Measurements from ENCODE around the gene TNFRSF4.

Gene TNFRSF4

DNA sequence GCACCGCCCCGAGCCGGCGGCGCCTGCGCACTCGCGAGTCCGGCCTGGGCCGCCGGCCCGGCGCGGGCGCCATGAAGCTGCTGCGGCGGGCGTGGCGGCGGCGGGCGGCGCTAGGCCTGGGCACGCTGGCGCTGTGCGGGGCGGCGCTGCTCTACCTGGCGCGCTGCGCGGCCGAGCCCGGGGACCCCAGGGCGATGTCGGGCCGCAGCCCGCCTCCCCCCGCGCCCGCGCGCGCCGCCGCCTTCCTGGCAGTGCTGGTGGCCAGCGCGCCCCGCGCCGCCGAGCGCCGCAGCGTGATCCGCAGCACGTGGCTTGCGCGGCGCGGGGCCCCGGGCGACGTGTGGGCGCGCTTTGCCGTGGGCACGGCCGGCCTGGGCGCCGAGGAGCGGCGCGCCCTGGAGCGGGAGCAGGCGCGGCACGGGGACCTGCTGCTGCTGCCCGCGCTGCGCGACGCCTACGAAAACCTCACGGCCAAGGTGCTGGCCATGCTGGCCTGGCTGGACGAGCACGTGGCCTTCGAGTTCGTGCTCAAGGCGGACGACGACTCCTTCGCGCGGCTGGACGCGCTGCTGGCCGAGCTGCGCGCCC lies 18.3 kb upstream of the TNFRSF4 start, which contains the start of gene B3GALT6:
TSS of gene B3GALT6 (plus strand) at position 30 of the 588 bp plus-strand sequence. CDS start at position 72, 42 bp downstream.
- H3K9me3 ChIP-seq (ENCODE audit: control insufficient read depth, insufficient read depth, low read length) = no peaks in the 10 kb centered on the region
- H3K4me1 ChIP-seq (ENCODE audit: insufficient read depth, low read length) = peaks cover 4% of the 10 kb centered on the region; the same call in 1 of the 2 replicates
- H3K36me3 ChIP-seq (ENCODE audit: insufficient read depth, low read length) = no peaks in the 10 kb centered on the region
- peak within 1 kb of the TSS; percentile 91 for H3K9ac ChIP-seq (ENCODE audit: low read depth, low read length)

GRCh38 chr1:1231400-1232207 lies 17.7 kb upstream of the TNFRSF4 start, which contains the start of gene SDF4:
TSS of gene SDF4 (minus strand) at chr1:1232001. CDS start at chr1:1228772, 3,229 bp downstream.
- H3K4me1 ChIP-seq (ENCODE audit: insufficient read depth, low read length) = no peaks in the 10 kb centered on the region
- no peaks in the 10 kb centered on the region for H3K36me3 ChIP-seq (ENCODE audit: insufficient read depth, low read length)
- H3K9me3 ChIP-seq (ENCODE audit: control insufficient read depth, insufficient read depth, low read length) = no peaks in the 10 kb centered on the region
- H3K9ac ChIP-seq (ENCODE audit: low read depth, low read length) = peak within 1 kb of the TSS; percentile 91

DNA sequence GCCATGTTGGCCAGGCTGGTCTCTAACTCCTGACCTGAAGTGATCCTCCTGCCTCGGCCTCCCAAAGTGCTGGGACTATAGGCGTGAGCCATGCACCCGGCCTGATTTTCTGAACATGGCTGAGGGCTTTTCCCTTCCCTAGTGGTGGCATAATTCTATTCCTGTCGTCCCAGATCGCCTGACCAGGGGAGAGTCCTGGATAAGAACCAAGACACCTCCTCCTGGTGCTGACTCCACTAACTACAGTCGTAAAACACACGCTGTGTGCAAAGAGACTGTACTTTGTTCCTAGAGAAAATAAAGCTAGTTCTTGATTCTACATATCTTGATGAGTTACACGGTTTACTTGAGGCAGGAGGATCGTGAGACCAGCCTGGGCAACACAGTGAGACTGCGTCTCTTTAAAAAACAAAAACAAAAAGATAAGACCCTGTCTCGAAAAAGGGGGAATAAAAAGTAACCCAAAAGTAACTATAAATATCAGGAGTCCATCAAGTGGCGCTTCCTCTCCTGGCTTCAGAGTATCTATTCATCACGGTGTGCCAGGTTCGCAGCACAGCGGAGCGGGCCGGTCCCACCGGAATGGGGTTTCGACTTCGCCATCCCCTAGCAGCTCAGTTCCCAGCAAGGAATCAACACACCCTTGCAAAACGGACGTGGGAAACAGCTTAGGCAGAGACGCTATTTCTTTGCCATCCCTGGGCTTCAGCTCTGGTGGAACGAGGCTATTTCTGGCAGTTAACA lies 16.9 kb upstream of the TNFRSF4 start:
- H3K9ac ChIP-seq (ENCODE audit: low read depth, low read length) = peak overlapping the region; percentile 91
- H3K36me3 ChIP-seq (ENCODE audit: insufficient read depth, low read length) = no peaks in the 10 kb centered on the region
- no peaks in the 10 kb centered on the region for H3K4me1 ChIP-seq (ENCODE audit: insufficient read depth, low read length)
- H3K9me3 ChIP-seq (ENCODE audit: control insufficient read depth, insufficient read depth, low read length) = no peaks in the 10 kb centered on the region

DNA sequence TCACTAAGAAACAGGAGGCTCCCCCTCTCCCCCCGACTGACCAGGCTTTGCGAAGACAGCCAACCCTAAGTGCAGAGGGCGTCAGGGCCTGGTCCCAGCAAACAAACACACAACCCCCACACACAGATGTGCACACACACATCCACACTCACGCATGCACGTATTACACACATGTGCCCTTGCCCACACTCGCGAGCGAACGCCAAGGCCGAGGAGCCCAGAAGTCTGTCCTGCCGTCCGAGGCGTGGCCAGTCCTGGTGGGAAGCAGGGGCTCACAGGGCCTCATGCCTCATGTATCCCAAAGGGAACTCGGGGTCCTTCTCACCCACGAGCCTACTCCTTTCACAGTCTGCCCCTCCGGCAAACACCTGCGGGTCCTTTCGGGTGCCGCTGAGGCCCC lies 15.8 kb upstream of the TNFRSF4 start:
- H3K36me3 ChIP-seq (ENCODE audit: insufficient read depth, low read length) = no peaks in the 10 kb centered on the region
- H3K9me3 ChIP-seq (ENCODE audit: control insufficient read depth, insufficient read depth, low read length) = no peaks in the 10 kb centered on the region
- H3K9ac ChIP-seq (ENCODE audit: low read depth, low read length) = no peak overlapping the region
- no peaks in the 10 kb centered on the region for H3K4me1 ChIP-seq (ENCODE audit: insufficient read depth, low read length)

DNA sequence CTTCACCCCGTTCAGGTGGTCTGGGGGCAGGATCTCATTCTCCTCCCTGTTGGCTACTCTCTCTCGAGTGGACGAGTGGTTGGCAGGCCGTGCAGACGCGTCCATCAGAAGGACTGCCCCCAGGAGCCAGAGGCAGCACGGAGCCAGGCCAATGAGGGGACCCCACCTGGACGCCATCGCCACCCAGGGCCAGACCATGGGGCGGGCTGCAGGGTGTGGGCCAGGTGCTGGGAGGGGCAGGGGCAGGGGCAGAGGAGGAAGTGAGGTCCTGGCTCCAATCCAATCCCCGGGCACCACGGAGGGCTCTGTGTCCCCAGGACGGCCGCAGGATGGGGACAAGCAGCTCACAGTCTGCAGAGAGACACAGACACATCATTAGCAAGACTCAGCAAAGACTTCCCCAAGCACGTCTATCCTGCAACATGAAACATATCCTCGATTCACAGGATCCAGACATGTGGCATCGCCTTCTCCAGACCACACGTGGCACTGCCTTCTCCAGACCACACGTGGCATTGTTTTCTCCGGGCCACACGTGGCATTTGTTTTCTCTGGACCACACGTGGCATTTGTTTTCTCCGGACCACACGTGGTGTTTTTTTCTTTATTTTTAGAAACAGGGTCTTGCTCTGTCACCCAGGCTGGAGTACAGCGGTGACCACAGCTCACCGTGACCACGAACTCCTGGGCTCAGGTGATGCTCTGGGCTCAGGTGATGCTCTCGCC lies 14.8 kb upstream of the TNFRSF4 start:
- Histone ChIP-seq H3K9me3 (ENCODE audit: control insufficient read depth, insufficient read depth, low read length) (no peaks in the 10 kb centered on the region), H3K9ac (ENCODE audit: low read depth, low read length) (no peak overlapping the region), H3K36me3 (ENCODE audit: insufficient read depth, low read length) (no peaks in the 10 kb centered on the region), H3K4me1 (ENCODE audit: insufficient read depth, low read length) (no peaks in the 10 kb centered on the region)

GRCh38 chr1:1228187-1228586 lies 14.2 kb upstream of the TNFRSF4 start:
- Histone ChIP-seq H3K9ac (ENCODE audit: low read depth, low read length) (no peak overlapping the region), H3K9me3 (ENCODE audit: control insufficient read depth, insufficient read depth, low read length) (no peaks in the 10 kb centered on the region), H3K36me3 (ENCODE audit: insufficient read depth, low read length) (no peaks in the 10 kb centered on the region), H3K4me1 (ENCODE audit: insufficient read depth, low read length) (no peaks in the 10 kb centered on the region)

DNA sequence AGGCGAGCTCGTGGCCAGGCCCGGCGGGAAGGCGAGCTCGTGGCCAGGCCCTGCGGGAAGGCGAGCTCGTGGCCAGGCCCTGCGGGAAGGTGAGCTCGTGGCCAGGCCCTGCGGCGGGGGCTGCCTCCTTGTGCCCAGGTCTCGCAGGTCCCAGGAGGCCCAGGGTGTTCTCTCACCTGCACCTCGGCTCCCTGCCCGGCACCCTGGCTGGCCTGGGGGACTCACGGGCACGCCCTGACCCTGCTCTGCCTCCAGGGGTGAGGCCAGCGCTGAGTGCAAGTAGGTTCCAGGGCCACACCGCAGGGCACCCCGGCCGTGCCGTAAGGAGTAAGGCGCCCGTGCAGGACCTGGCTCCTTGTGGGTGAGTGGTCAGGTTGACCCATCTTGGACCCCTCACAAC lies 13.4 kb upstream of the TNFRSF4 start:
- Histone ChIP-seq H3K4me1 (ENCODE audit: insufficient read depth, low read length) (no peaks in the 10 kb centered on the region), H3K9ac (ENCODE audit: low read depth, low read length) (no peak overlapping the region), H3K36me3 (ENCODE audit: insufficient read depth, low read length) (peaks cover 4% of the 10 kb centered on the region; the same call in 1 of the 2 replicates), H3K9me3 (ENCODE audit: control insufficient read depth, insufficient read depth, low read length) (no peaks in the 10 kb centered on the region)

- H3K9me3 ChIP-seq (ENCODE audit: control insufficient read depth, insufficient read depth, low read length) = no peaks in the 10 kb centered on the region
- no peaks in the 10 kb centered on the region for H3K4me1 ChIP-seq (ENCODE audit: insufficient read depth, low read length)
- H3K9ac ChIP-seq (ENCODE audit: low read depth, low read length) = no peak overlapping the region
- peaks cover 6% of the 10 kb centered on the region; the same call in 1 of the 2 replicates for H3K36me3 ChIP-seq (ENCODE audit: insufficient read depth, low read length)
These were observed 12.8 kb upstream of the TNFRSF4 start for GRCh38 chr1:1226566-1227362.

- Histone ChIP-seq H3K4me1 (ENCODE audit: insufficient read depth, low read length) (no peaks in the 10 kb centered on the region), H3K9me3 (ENCODE audit: control insufficient read depth, insufficient read depth, low read length) (no peaks in the 10 kb centered on the region), H3K36me3 (ENCODE audit: insufficient read depth, low read length) (peaks cover 6% of the 10 kb centered on the region; the same call in 1 of the 2 replicates), H3K9ac (ENCODE audit: low read depth, low read length) (no peak overlapping the region)
These were observed 12.0 kb upstream of the TNFRSF4 start for GRCh38 chr1:1225913-1226312.

DNA sequence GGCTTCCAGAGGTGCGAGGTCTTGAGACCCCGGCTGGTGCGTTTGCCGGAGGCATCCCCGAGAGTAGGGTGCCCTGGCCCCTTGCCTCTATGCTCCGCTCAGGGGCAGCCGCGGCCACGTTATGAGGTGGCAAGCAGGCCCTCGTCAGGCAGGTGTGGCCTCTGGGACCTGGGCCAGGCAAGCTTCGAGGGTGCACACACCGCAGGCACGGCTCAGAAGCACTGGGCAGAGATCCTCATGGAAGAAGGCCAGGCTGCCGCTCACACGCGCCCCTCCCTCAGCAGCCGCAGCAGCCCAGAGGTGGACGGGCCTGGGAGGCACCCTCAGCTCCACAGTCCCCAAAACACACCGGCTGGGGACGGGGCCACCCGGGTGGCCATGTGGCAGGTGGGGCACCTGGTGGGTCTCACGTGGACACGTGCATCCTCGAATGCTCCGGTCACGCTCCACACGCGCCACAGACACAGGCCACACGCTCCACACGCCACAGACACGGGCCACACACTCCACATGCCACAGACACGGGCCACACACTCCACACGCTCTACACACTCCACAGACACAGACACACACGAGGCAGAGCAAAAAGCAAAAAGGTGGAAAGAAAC lies 11.4 kb upstream of the TNFRSF4 start:
- Histone ChIP-seq H3K4me1 (ENCODE audit: insufficient read depth, low read length) (no peaks in the 10 kb centered on the region), H3K9ac (ENCODE audit: low read depth, low read length) (no peak overlapping the region), H3K9me3 (ENCODE audit: control insufficient read depth, insufficient read depth, low read length) (no peaks in the 10 kb centered on the region), H3K36me3 (ENCODE audit: insufficient read depth, low read length) (peaks cover 6% of the 10 kb centered on the region; the same call in 1 of the 2 replicates)

DNA sequence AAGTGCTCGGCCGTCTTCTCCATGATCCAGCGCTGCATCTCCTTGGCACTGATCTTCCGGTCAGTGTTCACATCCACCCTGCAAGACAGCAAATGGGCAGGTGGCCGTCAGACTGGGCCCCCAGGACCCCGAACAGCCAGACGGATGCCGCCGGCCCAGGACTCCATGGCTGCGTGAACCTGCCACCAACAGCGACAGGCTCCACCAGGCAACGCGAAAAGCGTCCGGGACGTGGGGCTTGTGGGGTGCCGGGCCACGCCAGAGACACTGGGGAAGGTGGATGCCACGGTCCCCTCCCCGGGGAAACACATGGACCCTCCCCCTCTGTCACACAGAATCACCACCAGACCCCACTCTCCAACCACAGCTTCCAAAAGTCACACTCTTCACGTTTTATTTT lies 9.9 kb upstream of the TNFRSF4 start:
- Histone ChIP-seq H3K36me3 (ENCODE audit: insufficient read depth, low read length) (peaks cover 6% of the 10 kb centered on the region; the same call in 1 of the 2 replicates), H3K9ac (ENCODE audit: low read depth, low read length) (no peak overlapping the region), H3K9me3 (ENCODE audit: control insufficient read depth, insufficient read depth, low read length) (no peaks in the 10 kb centered on the region), H3K4me1 (ENCODE audit: insufficient read depth, low read length) (no peaks in the 10 kb centered on the region)

DNA sequence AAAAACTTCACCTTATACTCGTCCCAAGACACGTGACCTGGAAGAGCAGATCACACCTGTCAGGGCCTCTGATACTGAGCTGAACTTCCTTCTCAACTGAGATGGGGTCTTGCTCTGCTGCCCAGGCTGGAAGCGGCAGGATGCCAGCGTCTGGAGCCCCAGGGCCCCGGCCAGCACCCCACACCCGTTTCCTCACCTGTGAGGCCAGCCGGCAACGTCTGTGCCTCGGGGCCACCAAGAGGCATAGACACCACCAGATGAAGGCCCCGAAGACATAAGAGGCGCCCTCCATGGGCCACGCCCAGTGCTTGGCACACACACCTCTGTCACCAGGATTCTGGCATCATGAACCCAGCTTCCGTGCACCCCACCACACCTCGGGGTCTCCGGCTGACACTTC lies 9.4 kb upstream of the TNFRSF4 start:
- no peak overlapping the region for H3K9ac ChIP-seq (ENCODE audit: low read depth, low read length)
- H3K9me3 ChIP-seq (ENCODE audit: control insufficient read depth, insufficient read depth, low read length) = no peaks in the 10 kb centered on the region
- peaks cover 6% of the 10 kb centered on the region; the same call in 1 of the 2 replicates for H3K36me3 ChIP-seq (ENCODE audit: insufficient read depth, low read length)
- no peaks in the 10 kb centered on the region for H3K4me1 ChIP-seq (ENCODE audit: insufficient read depth, low read length)

DNA sequence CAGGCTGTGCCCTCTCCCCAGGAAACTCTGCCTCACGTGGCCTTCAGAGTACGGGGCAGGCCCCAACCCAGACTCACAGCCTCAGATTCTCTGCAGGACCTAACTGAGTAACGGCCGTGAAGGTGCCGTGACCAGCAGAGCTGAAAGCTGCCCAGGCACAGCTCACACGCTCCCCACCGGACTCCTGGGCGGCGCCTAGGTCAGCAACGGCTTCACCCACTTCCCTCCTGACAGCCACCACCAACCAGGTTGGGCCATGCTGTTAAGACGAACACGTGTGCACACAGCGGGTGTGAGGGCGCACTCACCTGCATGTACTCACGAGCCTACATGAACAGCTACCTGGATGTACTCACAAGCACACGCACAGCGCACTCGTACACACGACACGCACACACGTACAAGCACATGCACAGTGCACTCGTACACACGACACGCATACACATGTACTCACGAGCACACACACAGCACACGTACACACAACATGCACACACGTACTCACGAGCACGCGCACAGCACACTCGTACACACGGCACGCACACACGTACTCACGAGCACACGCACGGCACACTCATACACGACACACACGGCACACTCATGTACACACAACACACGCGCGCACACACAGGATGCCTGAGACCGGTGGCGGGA lies 8.7 kb upstream of the TNFRSF4 start:
- no peak overlapping the region for H3K9ac ChIP-seq (ENCODE audit: low read depth, low read length)
- no peaks in the 10 kb centered on the region for H3K4me1 ChIP-seq (ENCODE audit: insufficient read depth, low read length)
- H3K9me3 ChIP-seq (ENCODE audit: control insufficient read depth, insufficient read depth, low read length) = no peaks in the 10 kb centered on the region
- H3K36me3 ChIP-seq (ENCODE audit: insufficient read depth, low read length) = peaks cover 6% of the 10 kb centered on the region; the same call in 1 of the 2 replicates

Data from ES-I3 (cell line).